ENCODE data around the gene PEX14.

- TF ChIP-seq CTCF (IDR thresholded peaks at IDR 0.05): no peak
- no peak for TF ChIP-seq POLR2AphosphoS5 (IDR thresholded peaks at IDR 0.05)
- TF ChIP-seq POLR2A (IDR thresholded peaks at IDR 0.05): no peak
These were observed 190.5 kb downstream of the PEX14 start for GRCh38 chr1:10665226-10665625.

Data from breast epithelium (tissue), 3 donors.